MCF 10A (cell line): ENCODE measurements around the gene PARP12. TPM values are rescaled to one million over a fixed set of nuclear protein-coding genes. Genes with fewer than 3 reads are reported as not detected.

Experiments used
- BruUV-seq: library from RNA; stranded (reverse); fragments of 400-500 nt; replicated peaks from 2 replicates; lab custom pipeline; 2021; lab: Mats Ljungman, UMichigan
- CTCF ChIA-PET: fragments of 300-600 bp; sonication (Branson Sonifier 250); formaldehyde crosslinking; extraction: SDS; loops from one replicate; lab custom pipeline; 2021; ENCODE audit warnings: antibody characterized with exemption, inconsistent platforms; lab: Yijun Ruan, JAX
- POLR2A ChIA-PET: fragments of 300-600, 350-650 bp; sonication (Branson Sonifier 250); formaldehyde crosslinking; extraction: SDS; loops from one replicate; lab custom pipeline; 2020; ENCODE audit warnings: antibody characterized with exemption, inconsistent platforms; lab: Yijun Ruan, JAX
- DNase-seq: peaks from one replicate; pipeline ENCODE4 v3.0.0-alpha.2; 2018; ENCODE audit not compliant: unreplicated experiment
- H3K27ac Mint-ChIP-seq: one replicate; pipeline ENCODE4 v1.8.0; 2022; ENCODE audit warnings: mild to moderate bottlenecking, low read depth, mixed read lengths; ENCODE audit not compliant: unreplicated experiment
- H3K27me3 Mint-ChIP-seq: one replicate; pipeline ENCODE4 v1.8.0; 2022; ENCODE audit warnings: mixed read lengths; ENCODE audit not compliant: insufficient read depth, unreplicated experiment
- H3K36me3 Mint-ChIP-seq: one replicate; pipeline ENCODE4 v1.8.0; 2022; ENCODE audit warnings: mild to moderate bottlenecking, moderate library complexity, mixed read lengths; ENCODE audit not compliant: insufficient read depth, unreplicated experiment
- H3K4me1 Mint-ChIP-seq: one replicate; pipeline ENCODE4 v1.8.0; 2022; ENCODE audit warnings: mixed read lengths; ENCODE audit not compliant: insufficient read depth, unreplicated experiment
- H3K4me3 Mint-ChIP-seq: one replicate; pipeline ENCODE4 v1.8.0; 2022; ENCODE audit warnings: mild to moderate bottlenecking, moderate library complexity, mixed read lengths; ENCODE audit not compliant: unreplicated experiment
- H3K9me3 Mint-ChIP-seq: one replicate; pipeline ENCODE4 v1.8.0; 2022; ENCODE audit warnings: mixed read lengths; ENCODE audit not compliant: unreplicated experiment
- CTCF ChIP-seq: fragments of 200-600 bp; IDR thresholded peaks from one replicate; pipeline ENCODE4 v1.8.0; 2022; ENCODE audit warnings: antibody characterized with exemption, mild to moderate bottlenecking; ENCODE audit not compliant: unreplicated experiment
- intact Hi-C: fragments of 100-400 bp; cut with micrococcal nuclease; formaldehyde crosslinking; loops from 2 replicates; pipeline ENCODE4 v1.14.1; 2022
- total RNA-seq: library from RNA; stranded (reverse); gene quantifications from 2 replicates; pipeline ENCODE4 v1.2.3, GENCODE V29; 2022

The PARP12 gene
- total RNA-seq, 1 experiment from 2014 or later: 35.0 TPM

GRCh38 chr7:139990571-139991268, 72.0 kb downstream of the PARP12 start:
- POLR2A ChIA-PET: interaction anchor here (0.5 kb wide), 1 partner anchor 158 kb away, joined by 3 read pairs; no protein-coding TSS in a partner anchor

GRCh38 chr7:139990142-139990535, 72.6 kb downstream of the PARP12 start:
- ChIA-PET CTCF (interaction anchor here (1.2 to 3.6 kb wide), 2 partner anchors 18 to 344 kb away, joined by 3 to 26 read pairs; no protein-coding TSS in a partner anchor), POLR2A (interaction anchor here (0.5 kb wide), 1 partner anchor 157 kb away, joined by 3 read pairs; no protein-coding TSS in a partner anchor)
- BruUV-seq: no TSS peak
- Mint-ChIP-seq H3K27me3 (peaks cover 1% of the 10 kb centered on the region), H3K4me3 (no peak overlapping the region), H3K9me3 (no peaks in the 10 kb centered on the region), H3K27ac (peak overlapping the region; percentile 16), H3K4me1 (peaks cover 6% of the 10 kb centered on the region), H3K36me3 (no peaks in the 10 kb centered on the region)
- no peak for DNase-seq
- no peak for TF ChIP-seq CTCF
- intact Hi-C loops: no loop called here

More at GRCh38 chr7:139990571-139991268, 72.0 kb downstream of the PARP12 start:
- peaks cover 9% of the 10 kb centered on the region for H3K4me1 Mint-ChIP-seq
- intact Hi-C loops: no loop called here
- no peaks in the 10 kb centered on the region for H3K27me3 Mint-ChIP-seq
- H3K9me3 Mint-ChIP-seq: no peaks in the 10 kb centered on the region
- BruUV-seq: no TSS peak
- CTCF ChIA-PET: no interaction called here
- no peak for DNase-seq
- H3K27ac Mint-ChIP-seq: no peak overlapping the region
- no peak for TF ChIP-seq CTCF
- no peak overlapping the region for H3K4me3 Mint-ChIP-seq
- no peaks in the 10 kb centered on the region for H3K36me3 Mint-ChIP-seq

GRCh38 chr7:139989366-139990141, 73.2 kb downstream of the PARP12 start:
- no peak for TF ChIP-seq CTCF
- peak overlapping the region; percentile 16 for H3K27ac Mint-ChIP-seq
- peaks cover 7% of the 10 kb centered on the region for H3K27me3 Mint-ChIP-seq
- no peaks in the 10 kb centered on the region for H3K9me3 Mint-ChIP-seq
- no peak overlapping the region for H3K4me3 Mint-ChIP-seq
- ChIA-PET POLR2A (no interaction called here), CTCF (interaction anchor here (1.2 to 3.6 kb wide), 4 partner anchors 10 to 371 kb away, joined by 3 to 26 read pairs (median 4); no protein-coding TSS in a partner anchor)
- no TSS peak for BruUV-seq
- intact Hi-C loops: no loop called here
- no peak for DNase-seq
- no peaks in the 10 kb centered on the region for H3K36me3 Mint-ChIP-seq
- peaks cover 6% of the 10 kb centered on the region for H3K4me1 Mint-ChIP-seq
